Measurements from ENCODE around the gene ZNF408.

ZNF408 gene

GRCh38 chr11:46676436-46677158 lies 24.2 kb upstream of the ZNF408 start:
- no peak for DNase-seq (ENCODE audit: low spot score)

GRCh38 chr11:46677169-46677568 lies 23.7 kb upstream of the ZNF408 start:
- no peak for DNase-seq (ENCODE audit: low spot score)

GRCh38 chr11:46677991-46678740 lies 22.7 kb upstream of the ZNF408 start:
- no peak for DNase-seq (ENCODE audit: low spot score)

- no peak for DNase-seq (ENCODE audit: low spot score)
These were observed 22.1 kb upstream of the ZNF408 start for GRCh38 chr11:46678741-46679130.

GRCh38 chr11:46679241-46680163 lies 21.3 kb upstream of the ZNF408 start:
- DNase-seq (ENCODE audit: low spot score) = no peak

GRCh38 chr11:46680164-46680760 lies 20.6 kb upstream of the ZNF408 start:
- DNase-seq (ENCODE audit: low spot score) = no peak

- no peak for DNase-seq (ENCODE audit: low spot score)
These were observed 20.0 kb upstream of the ZNF408 start for GRCh38 chr11:46680815-46681214.

- no peak for DNase-seq (ENCODE audit: low spot score)
These were observed 19.0 kb upstream of the ZNF408 start for GRCh38 chr11:46681814-46682213.

- DNase-seq (ENCODE audit: low spot score) = no peak
These were observed 17.8 kb upstream of the ZNF408 start for GRCh38 chr11:46682773-46683752.

- no peak for DNase-seq (ENCODE audit: low spot score)
These were observed 16.5 kb upstream of the ZNF408 start for GRCh38 chr11:46684367-46684766.

- peak; percentile 71 for DNase-seq (ENCODE audit: low spot score)
These were observed 13.7 kb upstream of the ZNF408 start for GRCh38 chr11:46686886-46687795.

GRCh38 chr11:46690702-46691101 lies 10.1 kb upstream of the ZNF408 start:
- no peak for DNase-seq (ENCODE audit: low spot score)

GRCh38 chr11:46692450-46692849 lies 8.4 kb upstream of the ZNF408 start:
- DNase-seq (ENCODE audit: low spot score) = no peak

- no peak for DNase-seq (ENCODE audit: low spot score)
These were observed 7.2 kb upstream of the ZNF408 start for GRCh38 chr11:46693597-46694012.

GRCh38 chr11:46694072-46694471 lies 6.8 kb upstream of the ZNF408 start:
- no peak for DNase-seq (ENCODE audit: low spot score)

GRCh38 chr11:46694607-46695006 lies 6.2 kb upstream of the ZNF408 start:
- no peak for DNase-seq (ENCODE audit: low spot score)

- DNase-seq (ENCODE audit: low spot score) = no peak
These were observed 5.3 kb upstream of the ZNF408 start for GRCh38 chr11:46695345-46696211.

GRCh38 chr11:46696212-46696558 lies 4.6 kb upstream of the ZNF408 start:
- no peak for DNase-seq (ENCODE audit: low spot score)

- DNase-seq (ENCODE audit: low spot score) = no peak
These were observed 3.5 kb upstream of the ZNF408 start for GRCh38 chr11:46697303-46697702.
